GM18870 (cell line): ENCODE results near the gene MLF1.
A peak's percentile ranks its signal among the peaks of the same experiment; 100 is the strongest.

Source experiments
- ATAC-seq: cut with Tn5 transposase; IDR thresholded peaks from one replicate; pipeline ENCODE4 v1.9.1; 2021; ENCODE audit warnings: moderate library complexity; ENCODE audit not compliant: unreplicated experiment

Gene MLF1

GRCh38 chr3:158573714-158574113, 2.7 kb downstream of the MLF1 start:
- ATAC-seq, result no peak

GRCh38 chr3:158574646-158575045, 3.7 kb downstream of the MLF1 start:
- no peak for ATAC-seq

GRCh38 chr3:158590223-158590622, 19.2 kb downstream of the MLF1 start:
- ATAC-seq, result no peak

GRCh38 chr3:158600787-158601186, 29.8 kb downstream of the MLF1 start:
- no peak for ATAC-seq

GRCh38 chr3:158602227-158602626, 31.2 kb downstream of the MLF1 start:
- no peak for ATAC-seq

GRCh38 chr3:158617982-158618875, 47.2 kb downstream of the MLF1 start:
- ATAC-seq, result no peak

GRCh38 chr3:158625881-158626280, 54.9 kb downstream of the MLF1 start:
- no peak for ATAC-seq

- no peak for ATAC-seq
Measured at GRCh38 chr3:158631981-158632380, 61.0 kb downstream of the MLF1 start.

- ATAC-seq, result no peak
Measured at GRCh38 chr3:158640646-158641045, 69.7 kb downstream of the MLF1 start.

- ATAC-seq, result no peak
Measured at GRCh38 chr3:158642005-158642404, 71.0 kb downstream of the MLF1 start.

- no peak for ATAC-seq
Measured at GRCh38 chr3:158642474-158643210, 71.6 kb downstream of the MLF1 start.

- ATAC-seq, result peak; percentile 100
Measured at GRCh38 chr3:158644345-158644908, 73.4 kb downstream of the MLF1 start, which contains the start of gene GFM1. Gene GFM1, plus strand, starts transcription at chr3:158644527. Its CDS starts 108 bp downstream, at chr3:158644635.

- no peak for ATAC-seq
Measured at GRCh38 chr3:158649791-158650190, 78.8 kb downstream of the MLF1 start.

- ATAC-seq, result no peak
Measured at GRCh38 chr3:158651192-158651591, 80.2 kb downstream of the MLF1 start.

- no peak for ATAC-seq
Measured at GRCh38 chr3:158652463-158652862, 81.5 kb downstream of the MLF1 start.
